ENCODE data around the gene CSPG4. TPM values are rescaled to one million over a fixed set of nuclear protein-coding genes. Genes with fewer than 3 reads are reported as not detected.

Gene CSPG4
- total and polyA plus RNA-seq, 2 of the 13 experiments (the other 11 are each of a cell fraction or from before 2014, with no cell fraction given) = 0.01 to 0.04 TPM

- TF ChIP-seq HOXA7 (CRISPR knock-in tag; IDR thresholded peaks at IDR 0.05) = no peak
- no peak for TF ChIP-seq MTA1 (CRISPR knock-in tag; IDR thresholded peaks at IDR 0.05; ENCODE audit: borderline replicate concordance)
- TF ChIP-seq SKI (IDR thresholded peaks at IDR 0.05; ENCODE audit: partially characterized antibody) = no peak
- TF ChIP-seq ZNF44 (CRISPR knock-in tag; IDR thresholded peaks at IDR 0.05) = no peak
- TF ChIP-seq THRA (CRISPR knock-in tag; IDR thresholded peaks at IDR 0.05; ENCODE audit: borderline replicate concordance) = no peak
- TF ChIP-seq ZNF619 (CRISPR knock-in tag; IDR thresholded peaks at IDR 0.05) = no peak
- no peak for TF ChIP-seq SMAD9 (CRISPR knock-in tag; IDR thresholded peaks at IDR 0.05)
- no peak for TF ChIP-seq RORA (CRISPR knock-in tag; IDR thresholded peaks at IDR 0.05)
- TF ChIP-seq GPBP1L1 (CRISPR knock-in tag; IDR thresholded peaks at IDR 0.05) = no peak
- TF ChIP-seq KLF12 (CRISPR knock-in tag; IDR thresholded peaks at IDR 0.05; ENCODE audit: borderline replicate concordance) = no peak
- no peak for TF ChIP-seq ZNF768 (CRISPR knock-in tag; IDR thresholded peaks at IDR 0.05)
- TF ChIP-seq RAD51 (IDR thresholded peaks at IDR 0.05; ENCODE audit: borderline replicate concordance) = no peak
- no peak for TF ChIP-seq YEATS4 (CRISPR knock-in tag; IDR thresholded peaks at IDR 0.05; ENCODE audit: borderline replicate concordance)
- TF ChIP-seq RBM39 (IDR thresholded peaks at IDR 0.05; ENCODE audit: low read depth, low read length, poor library complexity, severe bottlenecking) = no peak
- TF ChIP-seq ZFP41 (CRISPR knock-in tag; IDR thresholded peaks at IDR 0.05; ENCODE audit: borderline replicate concordance) = no peak
- TF ChIP-seq ZFP36L1 (CRISPR knock-in tag; IDR thresholded peaks at IDR 0.05) = no peak
- TF ChIP-seq, protein P1, sequence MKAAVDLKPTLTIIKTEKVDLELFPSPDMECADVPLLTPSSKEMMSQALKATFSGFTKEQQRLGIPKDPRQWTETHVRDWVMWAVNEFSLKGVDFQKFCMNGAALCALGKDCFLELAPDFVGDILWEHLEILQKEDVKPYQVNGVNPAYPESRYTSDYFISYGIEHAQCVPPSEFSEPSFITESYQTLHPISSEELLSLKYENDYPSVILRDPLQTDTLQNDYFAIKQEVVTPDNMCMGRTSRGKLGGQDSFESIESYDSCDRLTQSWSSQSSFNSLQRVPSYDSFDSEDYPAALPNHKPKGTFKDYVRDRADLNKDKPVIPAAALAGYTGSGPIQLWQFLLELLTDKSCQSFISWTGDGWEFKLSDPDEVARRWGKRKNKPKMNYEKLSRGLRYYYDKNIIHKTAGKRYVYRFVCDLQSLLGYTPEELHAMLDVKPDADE (CRISPR knock-in tag; IDR thresholded peaks at IDR 0.05) = no peak
- no peak for TF ChIP-seq RFX1 (IDR thresholded peaks at IDR 0.05)
- Histone ChIP-seq H2AFZ (ENCODE audit: low read length) (no peak overlapping the region), H3K27ac (ENCODE audit: extremely low read length, insufficient read depth, low read length) (no peak overlapping the region), H3K36me3 (replicated peaks in 1 of 2; ENCODE audit: control insufficient read depth in 1 of 2, insufficient read depth in 2 of 2, low read length in 2 of 2) (no peaks in the 10 kb centered on the region), H3K4me3 (replicated peaks in 1 of 3; ENCODE audit: insufficient read depth in 1 of 3, low read depth in 2 of 3, low read length in 3 of 3) (no peak overlapping the region), H3K79me2 (ENCODE audit: insufficient read depth, low read length) (no peaks in the 10 kb centered on the region), H3K27me3 (ENCODE audit: control insufficient read depth in 1 of 2, insufficient read depth in 2 of 2, low read length in 2 of 2) (peaks cover 11 to 60% of the 10 kb centered on the region in 2 experiments; a peak in 3 of 5 replicates), H3K9me3 (ENCODE audit: low read length) (no peaks in the 10 kb centered on the region), H3K4me1 (ENCODE audit: insufficient read depth, low read length) (peaks cover 34% of the 10 kb centered on the region), H4K20me1 (ENCODE audit: insufficient read depth, low read length) (no peaks in the 10 kb centered on the region), H3K4me2 (ENCODE audit: low read depth, low read length) (no peak overlapping the region), H3K9ac (ENCODE audit: insufficient read depth, low read depth, low read length) (no peak overlapping the region)
- in situ Hi-C loops (cut with HindIII; ENCODE audit: extremely low pct_ligation_motif_present, low pct_unique_long_range_greater_than_20kb) (no loop called here), intact Hi-C loops (cut with micrococcal nuclease; ENCODE audit: unreplicated experiment) (no loop called here)
- 22% methylated on average over 7 of the region's 7 CpGs for WGBS (ENCODE audit: low lambda C conversion rate)
- ATAC-seq (no peak), FAIRE-seq (no peak), DNase-seq (ENCODE audit: low spot score) (no peak)
- BruUV-seq (replicated peaks) = no TSS peak
- ChIA-PET CTCF (ENCODE audit: low intra/inter-chr PET ratio, low total read pairs) (no interaction called here), POLR2A (no interaction called here)
Observed at GRCh38 chr15:75697523-75697922, 15.1 kb downstream of the CSPG4 start.

All from HepG2 (cell line).